Lung (tissue), 12 donors: Measurements from ENCODE around the gene FAXC. TPM values are rescaled to one million over a fixed set of nuclear protein-coding genes. Genes with fewer than 3 reads are reported as not detected.

ENCODE experiments used
- ATAC-seq: fragments of 200-7000 bp; cut with Tn5 transposase; one replicate; pipeline ENCODE4 v1.9.1; 2020; ENCODE audit warnings: moderate number of reproducible peaks; ENCODE audit not compliant: insufficient read depth, low FRiP score
- DNase-seq, 3 donors: peaks; one replicate each; pipeline ENCODE4 v3.0.0-alpha.2; 2013 to 2017
- H3K27ac ChIP-seq, 2 donors: one replicate each; pipeline ENCODE4 v1.5.1; 2013; ENCODE audit warnings: mild to moderate bottlenecking in 2 of 2, moderate library complexity in 2 of 2, control low read depth in 1 of 2, inconsistent platforms in 1 of 2, low read depth in 1 of 2, low read length in 1 of 2
- H3K27me3 ChIP-seq, 3 donors: one replicate each; pipeline ENCODE4 v1.5.1; 2013; ENCODE audit warnings: low read length in 2 of 3; ENCODE audit not compliant: control insufficient read depth in 3 of 3, insufficient read depth in 3 of 3
- H3K36me3 ChIP-seq, 4 donors: one replicate each; pipeline ENCODE4 v1.5.1; 2013; ENCODE audit warnings: low read length in 4 of 4, mild to moderate bottlenecking in 1 of 4, moderate library complexity in 1 of 4; ENCODE audit not compliant: control insufficient read depth in 4 of 4, insufficient read depth in 4 of 4
- H3K4me1 ChIP-seq, 5 donors: one replicate each; pipeline ENCODE4 v1.5.1; 2013; ENCODE audit warnings: low read length in 5 of 5, mild to moderate bottlenecking in 2 of 5, moderate library complexity in 1 of 5; ENCODE audit not compliant: control insufficient read depth in 5 of 5, insufficient read depth in 5 of 5
- H3K4me3 ChIP-seq: one replicate; pipeline ENCODE4 v1.5.1; 2013; ENCODE audit warnings: mild to moderate bottlenecking, control low read depth, moderate library complexity
- H3K9ac ChIP-seq, 2 donors: one replicate each; pipeline ENCODE4 v1.5.1; 2013; ENCODE audit warnings: low read length in 2 of 2, control low read depth in 1 of 2; ENCODE audit not compliant: insufficient read depth in 1 of 2
- H3K9me3 ChIP-seq, 4 donors: one replicate each; pipeline ENCODE4 v1.5.1; 2013; ENCODE audit warnings: low read length in 3 of 4, mild to moderate bottlenecking in 1 of 4, moderate library complexity in 1 of 4; ENCODE audit not compliant: control insufficient read depth in 4 of 4, insufficient read depth in 3 of 4
- WGBS, 2 donors: extraction: QIAGEN DNeasy Blood & Tissue Kit; methylation state at CpG; one replicate each; pipeline ENCODE4 v1.1.7; 2013; 5-methylcytosine and 5-hydroxymethylcytosine counted together
- polyA plus RNA-seq, 2 donors: library from polyadenylated mRNA; stranded (reverse); fragments of 200-250 nt; gene quantifications; one replicate each; pipeline ENCODE4 v1.2.1, GENCODE V29; 2013
- total RNA-seq, 2 donors: library from RNA; depleted of rRNA in 1 of 2; stranded (reverse); fragments of >200 nt in 1 of 2; gene quantifications; one replicate each; pipeline ENCODE4 v1.2.1, GENCODE V29; 2014 to 2021
- TF ChIP-seq, protein P1 (sequence below): IDR thresholded peaks from 2 replicates; pipeline ENCODE4 v1.5.1; 2012; ENCODE audit warnings: mild to moderate bottlenecking; ENCODE audit errors: control extremely low read depth, extremely low read depth
- donor health status: control.
- donor health status: control.
- donor health status: Bipolar disorder and iron deficiency.
- donor health status: healthy.
- donor health status: DM: yes; HTN: yes; CAD: no.

The FAXC gene
- total and polyA plus RNA-seq, 4 donors = 1.1 to 5.9 (median 4.0) TPM

- H3K27me3 ChIP-seq = no peaks in the 10 kb centered on the region
- H3K9me3 ChIP-seq = no peaks in the 10 kb centered on the region
- H3K4me3 ChIP-seq = no peak overlapping the region
- TF ChIP-seq, protein P1, sequence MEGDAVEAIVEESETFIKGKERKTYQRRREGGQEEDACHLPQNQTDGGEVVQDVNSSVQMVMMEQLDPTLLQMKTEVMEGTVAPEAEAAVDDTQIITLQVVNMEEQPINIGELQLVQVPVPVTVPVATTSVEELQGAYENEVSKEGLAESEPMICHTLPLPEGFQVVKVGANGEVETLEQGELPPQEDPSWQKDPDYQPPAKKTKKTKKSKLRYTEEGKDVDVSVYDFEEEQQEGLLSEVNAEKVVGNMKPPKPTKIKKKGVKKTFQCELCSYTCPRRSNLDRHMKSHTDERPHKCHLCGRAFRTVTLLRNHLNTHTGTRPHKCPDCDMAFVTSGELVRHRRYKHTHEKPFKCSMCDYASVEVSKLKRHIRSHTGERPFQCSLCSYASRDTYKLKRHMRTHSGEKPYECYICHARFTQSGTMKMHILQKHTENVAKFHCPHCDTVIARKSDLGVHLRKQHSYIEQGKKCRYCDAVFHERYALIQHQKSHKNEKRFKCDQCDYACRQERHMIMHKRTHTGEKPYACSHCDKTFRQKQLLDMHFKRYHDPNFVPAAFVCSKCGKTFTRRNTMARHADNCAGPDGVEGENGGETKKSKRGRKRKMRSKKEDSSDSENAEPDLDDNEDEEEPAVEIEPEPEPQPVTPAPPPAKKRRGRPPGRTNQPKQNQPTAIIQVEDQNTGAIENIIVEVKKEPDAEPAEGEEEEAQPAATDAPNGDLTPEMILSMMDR = no peak
- H3K27ac ChIP-seq = no peak overlapping the region
- DNase-seq (no peak), ATAC-seq (no peak)
- H3K36me3 ChIP-seq = no peaks in the 10 kb centered on the region
- H3K4me1 ChIP-seq = no peaks in the 10 kb centered on the region
- no peak overlapping the region for H3K9ac ChIP-seq
- 42 to 47% methylated on average over 2 of the region's 2 CpGs for WGBS, 2 donors
These were observed 37.1 kb downstream of the FAXC start for GRCh38 chr6:99312354-99312753.

GRCh38 chr6:99310553-99310952, 38.9 kb downstream of the FAXC start:
- Histone ChIP-seq H3K4me3 (no peak overlapping the region), H3K9me3 (no peaks in the 10 kb centered on the region), H3K27me3 (no peaks in the 10 kb centered on the region), H3K9ac (no peak overlapping the region), H3K27ac (no peak overlapping the region), H3K36me3 (no peaks in the 10 kb centered on the region), H3K4me1 (no peaks in the 10 kb centered on the region)
- ATAC-seq = no peak
- no peak for DNase-seq
- TF ChIP-seq, protein P1 = no peak
- 97 to 98% methylated on average over 1 of the region's 1 CpG for WGBS, 2 donors

GRCh38 chr6:99309557-99309956, 39.9 kb downstream of the FAXC start:
- Histone ChIP-seq H3K9ac (no peak overlapping the region), H3K4me3 (no peak overlapping the region), H3K9me3 (no peaks in the 10 kb centered on the region), H3K4me1 (no peaks in the 10 kb centered on the region), H3K27me3 (no peaks in the 10 kb centered on the region), H3K36me3 (no peaks in the 10 kb centered on the region), H3K27ac (no peak overlapping the region)
- TF ChIP-seq, protein P1 = no peak
- 88 to 94% methylated on average over 4 of the region's 4 CpGs for WGBS, 2 donors
- no peak for ATAC-seq
- DNase-seq = no peak

- Histone ChIP-seq H3K4me3 (no peak overlapping the region), H3K4me1 (no peaks in the 10 kb centered on the region), H3K27ac (no peak overlapping the region), H3K9ac (no peak overlapping the region), H3K36me3 (no peaks in the 10 kb centered on the region), H3K9me3 (no peaks in the 10 kb centered on the region), H3K27me3 (no peaks in the 10 kb centered on the region)
- TF ChIP-seq, protein P1 = no peak
- ATAC-seq = no peak
- DNase-seq = no peak
- 69 to 85% methylated on average over 3 of the region's 3 CpGs for WGBS, 2 donors
These were observed 40.7 kb downstream of the FAXC start for GRCh38 chr6:99308788-99309187.
